T-helper 2 cell (primary cell): ENCODE measurements around the gene LDLRAD4.

ENCODE experiments used
- DNase-seq, 5 experiments: peaks; one replicate each; pipeline versions ENCODE4 v3.0.0 to v3.0.0-alpha.2; 2012 to 2022

LDLRAD4 gene

GRCh38 chr18:13392899-13393298, 174.3 kb downstream of the LDLRAD4 start:
- DNase-seq: no peak

- no peak for DNase-seq
Measured at GRCh38 chr18:13393338-13393737, 174.8 kb downstream of the LDLRAD4 start.

GRCh38 chr18:13394801-13395200, 176.2 kb downstream of the LDLRAD4 start:
- no peak for DNase-seq

GRCh38 chr18:13395577-13395976, 177.0 kb downstream of the LDLRAD4 start:
- no peak for DNase-seq

- DNase-seq: no peak
Measured at GRCh38 chr18:13397504-13398163, 179.1 kb downstream of the LDLRAD4 start.

- DNase-seq: no peak
Measured at GRCh38 chr18:13398631-13399030, 180.1 kb downstream of the LDLRAD4 start.

- no peak for DNase-seq
Measured at GRCh38 chr18:13399511-13399910, 181.0 kb downstream of the LDLRAD4 start.

- DNase-seq: no peak
Measured at GRCh38 chr18:13400636-13401315, 182.2 kb downstream of the LDLRAD4 start.

- no peak for DNase-seq
Measured at GRCh38 chr18:13401404-13401803, 182.8 kb downstream of the LDLRAD4 start.

GRCh38 chr18:13401826-13402225, 183.3 kb downstream of the LDLRAD4 start:
- DNase-seq: no peak

- DNase-seq: no peak
Measured at GRCh38 chr18:13403786-13404549, 185.4 kb downstream of the LDLRAD4 start.

GRCh38 chr18:13405305-13406038, 186.9 kb downstream of the LDLRAD4 start:
- no peak for DNase-seq

- no peak for DNase-seq
Measured at GRCh38 chr18:13406049-13406615, 187.6 kb downstream of the LDLRAD4 start.

GRCh38 chr18:13406736-13407135, 188.2 kb downstream of the LDLRAD4 start:
- no peak for DNase-seq

- DNase-seq: no peak
Measured at GRCh38 chr18:13407484-13407883, 188.9 kb downstream of the LDLRAD4 start.

- no peak for DNase-seq
Measured at GRCh38 chr18:13409026-13409425, 190.5 kb downstream of the LDLRAD4 start.

GRCh38 chr18:13409997-13410396, 191.4 kb downstream of the LDLRAD4 start:
- DNase-seq: no peak

- no peak for DNase-seq
Measured at GRCh38 chr18:13410471-13410870, 191.9 kb downstream of the LDLRAD4 start.

- DNase-seq: no peak
Measured at GRCh38 chr18:13412017-13412416, 193.5 kb downstream of the LDLRAD4 start.

- no peak for DNase-seq
Measured at GRCh38 chr18:13412901-13413300, 194.3 kb downstream of the LDLRAD4 start.

GRCh38 chr18:13414102-13414501, 195.5 kb downstream of the LDLRAD4 start:
- DNase-seq: no peak

- no peak for DNase-seq
Measured at GRCh38 chr18:13414521-13414920, 196.0 kb downstream of the LDLRAD4 start.

- no peak for DNase-seq
Measured at GRCh38 chr18:13415736-13416135, 197.2 kb downstream of the LDLRAD4 start.
